ENCODE results near the gene GTF3C6.
"Not testable (repeated sequence)": the region's sequence is repeated elsewhere in the genome, so short reads cannot be mapped to it uniquely, and the experiment has no call there.

- not testable (repeated sequence) for TF ChIP-seq CTCF (IDR thresholded peaks at IDR 0.05); REST (IDR thresholded peaks at IDR 0.05; ENCODE audit: insufficient read depth in 1 of 2, low read depth in 2 of 2, low read length in 1 of 2); SIN3A (IDR thresholded peaks at IDR 0.05; ENCODE audit: borderline replicate concordance, insufficient read depth, low read depth, low read length); POLR2AphosphoS5 (IDR thresholded peaks at IDR 0.05; ENCODE audit: low read depth, low read length)
Measured at GRCh38 chr6:110962636-110963035, 4.1 kb downstream of the GTF3C6 start.

Measured in Panc1 (cell line).